ENCODE measurements around the gene SPECC1L.

DNA sequence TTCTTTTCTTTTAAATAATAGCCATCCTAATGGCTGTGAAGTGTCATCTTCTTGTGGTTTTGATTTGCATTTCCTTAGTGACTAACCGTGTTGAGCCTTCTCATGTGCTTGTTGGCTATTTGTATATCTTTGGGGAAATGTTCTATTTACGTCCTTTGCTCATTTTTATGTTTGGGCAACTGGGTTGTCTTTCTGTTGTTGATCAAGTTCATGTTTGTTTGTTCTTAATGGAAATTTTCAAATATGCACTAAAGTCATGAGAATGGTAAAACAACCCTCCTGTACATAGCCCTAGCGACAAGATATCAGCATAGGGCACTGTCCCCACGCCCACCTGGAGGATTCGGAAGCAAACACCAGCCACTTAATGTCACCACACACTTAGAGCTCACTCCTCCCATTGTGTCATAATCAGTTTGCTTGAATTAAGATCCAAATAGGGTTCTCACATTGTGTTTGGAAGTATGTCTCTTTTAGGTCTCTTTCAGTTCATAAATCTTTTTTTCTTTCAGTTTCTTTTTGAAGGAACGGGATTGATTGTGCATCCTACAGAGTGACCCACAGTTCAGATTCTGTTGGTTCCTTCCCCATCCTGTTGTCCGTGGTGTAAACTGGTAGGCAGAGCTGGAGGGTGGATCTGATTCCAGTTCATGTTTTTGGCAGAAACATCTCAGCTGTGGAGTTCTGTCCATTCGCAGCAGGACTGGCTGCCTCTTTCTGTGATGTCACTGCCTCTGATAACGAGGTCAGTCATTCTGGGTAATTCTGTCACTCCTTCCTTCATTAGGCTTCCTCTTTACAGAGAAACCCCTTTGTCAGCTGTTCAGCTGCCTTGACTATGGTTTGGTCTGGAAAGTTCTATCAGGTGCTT, 130.3 kb downstream of the SPECC1L start:
- TF ChIP-seq, protein P1, sequence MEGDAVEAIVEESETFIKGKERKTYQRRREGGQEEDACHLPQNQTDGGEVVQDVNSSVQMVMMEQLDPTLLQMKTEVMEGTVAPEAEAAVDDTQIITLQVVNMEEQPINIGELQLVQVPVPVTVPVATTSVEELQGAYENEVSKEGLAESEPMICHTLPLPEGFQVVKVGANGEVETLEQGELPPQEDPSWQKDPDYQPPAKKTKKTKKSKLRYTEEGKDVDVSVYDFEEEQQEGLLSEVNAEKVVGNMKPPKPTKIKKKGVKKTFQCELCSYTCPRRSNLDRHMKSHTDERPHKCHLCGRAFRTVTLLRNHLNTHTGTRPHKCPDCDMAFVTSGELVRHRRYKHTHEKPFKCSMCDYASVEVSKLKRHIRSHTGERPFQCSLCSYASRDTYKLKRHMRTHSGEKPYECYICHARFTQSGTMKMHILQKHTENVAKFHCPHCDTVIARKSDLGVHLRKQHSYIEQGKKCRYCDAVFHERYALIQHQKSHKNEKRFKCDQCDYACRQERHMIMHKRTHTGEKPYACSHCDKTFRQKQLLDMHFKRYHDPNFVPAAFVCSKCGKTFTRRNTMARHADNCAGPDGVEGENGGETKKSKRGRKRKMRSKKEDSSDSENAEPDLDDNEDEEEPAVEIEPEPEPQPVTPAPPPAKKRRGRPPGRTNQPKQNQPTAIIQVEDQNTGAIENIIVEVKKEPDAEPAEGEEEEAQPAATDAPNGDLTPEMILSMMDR (IDR thresholded peaks at IDR 0.05): no peak
- TF ChIP-seq POLR2A (IDR thresholded peaks at IDR 0.05) (no peak), EP300 (IDR thresholded peaks at IDR 0.05) (no peak), POLR2AphosphoS5 (IDR thresholded peaks at IDR 0.05) (peak in 1 of 2 donors; percentile 13)

Data from upper lobe of left lung (tissue), 4 donors.